SK-N-SH treated with all-trans-retinoic acid at 6 μM for 48 hours (cell line): ENCODE measurements around the gene RNF115.
"Not testable (repeated sequence)": the region's sequence is repeated elsewhere in the genome, so short reads cannot be mapped to it uniquely, and the experiment has no call there.

Experiments
- ATAC-seq: fragments of 200-7000 bp; cut with Tn5 transposase; 3 replicates; pipeline ENCODE4 v1.9.1; 2020; ENCODE audit warnings: mild to moderate bottlenecking, moderate library complexity
- ARNTL ChIP-seq: fragments of 450-650 bp; formaldehyde crosslinking; IDR thresholded peaks from 2 replicates; pipeline ENCODE4 v1.5.0; 2020; ENCODE audit warnings: low read depth, mild to moderate bottlenecking, moderate library complexity, borderline replicate concordance
- BACH2 ChIP-seq: fragments of 250-450 bp; sonication (Bioruptor Pico); IDR thresholded peaks from 2 replicates; pipeline ENCODE4 v1.9.0; 2021; ENCODE audit warnings: mild to moderate bottlenecking, borderline replicate concordance
- CREB5 ChIP-seq: fragments of 250-450 bp; sonication (Bioruptor Pico); IDR thresholded peaks from 2 replicates; pipeline ENCODE4 v1.5.1; 2020; ENCODE audit warnings: low read depth, mild to moderate bottlenecking, moderate library complexity
- CSDC2 ChIP-seq: fragments of 250-450 bp; sonication (Bioruptor Pico); IDR thresholded peaks from 2 replicates; pipeline ENCODE4 v1.5.0; 2020; ENCODE audit warnings: mild to moderate bottlenecking, moderate library complexity
- CSRNP3 ChIP-seq: fragments of 250-450 bp; sonication (Bioruptor Pico); IDR thresholded peaks from 2 replicates; pipeline ENCODE4 v1.5.1; 2021; ENCODE audit warnings: mild to moderate bottlenecking, moderate library complexity
- ESRRG ChIP-seq: fragments of 250-450 bp; sonication (Bioruptor Pico); IDR thresholded peaks from 2 replicates; pipeline ENCODE4 v1.6.1; 2021; ENCODE audit warnings: mild to moderate bottlenecking
- GLIS3 ChIP-seq: fragments of 250-450 bp; sonication (Bioruptor Pico); IDR thresholded peaks from 2 replicates; pipeline ENCODE4 v1.5.0; 2020; ENCODE audit warnings: mild to moderate bottlenecking, moderate library complexity
- ISL1 ChIP-seq: fragments of 250-450 bp; sonication (Bioruptor Pico); IDR thresholded peaks from 2 replicates; pipeline ENCODE4 v2.1.2; 2022; ENCODE audit warnings: mild to moderate bottlenecking, moderate library complexity
- OSR1 ChIP-seq: fragments of 250-450 bp; sonication (Bioruptor Pico); IDR thresholded peaks from 2 replicates; pipeline ENCODE4 v1.8.0; 2022; ENCODE audit warnings: moderate library complexity, mild to moderate bottlenecking, inconsistent platforms
- PATZ1 ChIP-seq: fragments of 250-450 bp; sonication (Bioruptor Pico); IDR thresholded peaks from 2 replicates; pipeline ENCODE4 v1.8.0; 2020; ENCODE audit warnings: mild to moderate bottlenecking, moderate library complexity, borderline replicate concordance
- PPARA ChIP-seq: fragments of 250-450 bp; sonication (Bioruptor Pico); IDR thresholded peaks from 2 replicates; pipeline ENCODE4 v1.5.0; 2020; ENCODE audit warnings: mild to moderate bottlenecking, borderline replicate concordance
- RARB ChIP-seq: fragments of 250-450 bp; sonication (Bioruptor Pico); IDR thresholded peaks from 2 replicates; pipeline ENCODE4 v1.8.0; 2021; ENCODE audit warnings: mild to moderate bottlenecking, moderate library complexity
- SNAI2 ChIP-seq: fragments of 250-450 bp; sonication (Bioruptor Pico); IDR thresholded peaks from 2 replicates; pipeline ENCODE4 v1.5.0; 2020; ENCODE audit warnings: mild to moderate bottlenecking, moderate library complexity
- TCF4 ChIP-seq: fragments of 250-450 bp; sonication (Bioruptor Pico); IDR thresholded peaks from 2 replicates; pipeline ENCODE4 v1.8.0; 2021; ENCODE audit warnings: mild to moderate bottlenecking, moderate library complexity, borderline replicate concordance
- TOX ChIP-seq: fragments of 250-450 bp; sonication (Bioruptor Pico); IDR thresholded peaks from 2 replicates; pipeline ENCODE4 v1.8.0; 2021; ENCODE audit warnings: mild to moderate bottlenecking, moderate library complexity, borderline replicate concordance
- TSHZ2 ChIP-seq: fragments of 250-450 bp; sonication (Bioruptor Pico); IDR thresholded peaks from 2 replicates; pipeline ENCODE4 v1.5.0; 2020; ENCODE audit warnings: mild to moderate bottlenecking, moderate library complexity
- ZC3H10 ChIP-seq: fragments of 250-450 bp; sonication (Bioruptor Pico); IDR thresholded peaks from 2 replicates; pipeline ENCODE4 v1.5.1; 2021; ENCODE audit warnings: mild to moderate bottlenecking, moderate library complexity
- ZFP30 ChIP-seq: fragments of 450-650 bp; formaldehyde crosslinking; IDR thresholded peaks from 2 replicates; pipeline ENCODE4 v1.5.0; 2022; ENCODE audit warnings: mild to moderate bottlenecking, moderate library complexity
- ZNF565 ChIP-seq: fragments of 450-650 bp; formaldehyde crosslinking; conservative IDR thresholded peaks from 2 replicates; pipeline ENCODE4 v1.5.0; 2020; ENCODE audit warnings: low read depth, mild to moderate bottlenecking, moderate library complexity
- ZNF70 ChIP-seq: fragments of 450-650 bp; formaldehyde crosslinking; IDR thresholded peaks from 2 replicates; pipeline ENCODE4 v1.5.0; 2020; ENCODE audit warnings: mild to moderate bottlenecking, moderate library complexity
- ZNF8 ChIP-seq: fragments of 450-650 bp; formaldehyde crosslinking; IDR thresholded peaks from 2 replicates; pipeline ENCODE4 v1.5.0; 2020; ENCODE audit warnings: mild to moderate bottlenecking, moderate library complexity

The RNF115 gene

GRCh38 chr1:145719230-145720079 is 104.4 kb downstream of the RNF115 start, which contains the start of gene CD160:
Gene CD160, plus strand, starts transcription at chr1:145719499. Its CDS starts 8,829 bp downstream, at chr1:145728328.
- no peak for TF ChIP-seq TOX
- ATAC-seq, result no peak

- not testable (repeated sequence) for ATAC-seq
These were observed 105.4 kb downstream of the RNF115 start for GRCh38 chr1:145718465-145718864.

GRCh38 chr1:145717833-145718232 is 106.1 kb downstream of the RNF115 start:
- no peak for ATAC-seq
- TF ChIP-seq SNAI2 (no peak), OSR1 (CRISPR knock-in tag) (no peak), TCF4 (CRISPR knock-in tag) (no peak)
- TF ChIP-seq, all 23 proteins: peak for 0

- no peak for TF ChIP-seq ISL1
- TF ChIP-seq, all 23 proteins: peak for 0
- no peak for ATAC-seq
These were observed 107.1 kb downstream of the RNF115 start for GRCh38 chr1:145716641-145717345.

- ATAC-seq, result no peak
- TF ChIP-seq SNAI2 (no peak), CREB5 (CRISPR knock-in tag) (no peak), ZNF8 (no peak), BACH2 (CRISPR knock-in tag) (no peak), ESRRG (CRISPR knock-in tag) (no peak), ZFP30 (no peak), PATZ1 (CRISPR knock-in tag) (no peak), GLIS3 (CRISPR knock-in tag) (no peak), TSHZ2 (CRISPR knock-in tag) (no peak), TOX (no peak), ZNF565 (CRISPR knock-in tag) (no peak), ZC3H10 (CRISPR knock-in tag) (no peak), PPARA (no peak), RARB (CRISPR knock-in tag) (no peak)
These were observed 109.3 kb downstream of the RNF115 start for GRCh38 chr1:145714524-145715111.

GRCh38 chr1:145711213-145711651 is 112.7 kb downstream of the RNF115 start:
- TF ChIP-seq RARB (CRISPR knock-in tag) (no peak), SNAI2 (no peak), TCF4 (CRISPR knock-in tag) (no peak), ZNF70 (CRISPR knock-in tag) (no peak), CSRNP3 (CRISPR knock-in tag) (no peak), TSHZ2 (CRISPR knock-in tag) (no peak), TOX (no peak), CSDC2 (CRISPR knock-in tag) (no peak), ARNTL (CRISPR knock-in tag) (no peak), BACH2 (CRISPR knock-in tag) (no peak), PPARA (no peak)
- peak; percentile 34; the same call in 2 of the 3 replicates for ATAC-seq
